Thyroid gland (tissue), 4 donors: Measurements from ENCODE around the gene SMCO4. TPM values are rescaled to one million over a fixed set of nuclear protein-coding genes. Genes with fewer than 3 reads are reported as not detected.
"Not testable (repeated sequence)": the region's sequence is repeated elsewhere in the genome, so short reads cannot be mapped to it uniquely, and the experiment has no call there.

Experiments used
- DNase-seq, 2 donors: peaks; one replicate each; pipeline ENCODE4 v3.0.0-alpha.2; 2019
- H3K27ac ChIP-seq, 3 donors: fragments of 200-600 bp; sonication (generic); 1 replicate in 2 of 3; 2 replicates in 1 of 3; pipeline ENCODE4 v1.5.1; 2016 to 2019; ENCODE audit warnings: mild to moderate bottlenecking in 1 of 3, moderate library complexity in 1 of 3
- H3K27me3 ChIP-seq: fragments of 200-600 bp; sonication (generic); one replicate; pipeline ENCODE4 v1.5.1; 2019
- H3K36me3 ChIP-seq, 2 donors: fragments of 200-600 bp; sonication (generic); one replicate each; pipeline ENCODE4 v1.5.1; 2016 to 2019
- H3K4me1 ChIP-seq, 2 donors: fragments of 200-600 bp; sonication (generic); one replicate each; pipeline ENCODE4 v1.5.1; 2017 to 2019
- H3K4me3 ChIP-seq, 3 donors: fragments of 200-600 bp; sonication (generic); replicated peaks in 1 of 3; 1 replicate in 2 of 3; 2 replicates in 1 of 3; pipeline ENCODE4 v1.5.1; 2016; ENCODE audit warnings: mild to moderate bottlenecking in 1 of 3
- H3K9me3 ChIP-seq: fragments of 200-600 bp; sonication (generic); one replicate; pipeline ENCODE4 v1.5.1; 2017
- CTCF ChIP-seq, 6 experiments: fragments of 200-600 bp in 3 of 6; fragments of 450-650 bp in 3 of 6; sonication (generic) in 3 of 6; IDR thresholded peaks; one replicate each; pipeline ENCODE4 v1.5.1; 2016 to 2019; ENCODE audit warnings: antibody characterized with exemption in 6 of 6, mild to moderate bottlenecking in 2 of 6, inconsistent platforms in 1 of 6, moderate library complexity in 1 of 6
- POLR2A ChIP-seq, 2 donors: fragments of 450-650 bp; IDR thresholded peaks; one replicate each; pipeline ENCODE4 v1.6.1; 2017; ENCODE audit warnings: antibody characterized with exemption in 2 of 2, mild to moderate bottlenecking in 2 of 2, moderate library complexity in 1 of 2
- WGBS, 2 donors: methylation state at CpG; one replicate each; pipeline ENCODE4 v1.1.5; 2017; 5-methylcytosine and 5-hydroxymethylcytosine counted together
- intact Hi-C: fragments of 100-400 bp; cut with DNase I; formaldehyde crosslinking; loops from one replicate; pipeline ENCODE4 v1.15.1; 2023
- total RNA-seq, 4 donors: library from RNA; depleted of rRNA; stranded (reverse); fragments of >200 nt; gene quantifications; one replicate each; pipeline ENCODE4 v1.2.3, GENCODE V29; 2016

SMCO4 gene
- total RNA-seq, 4 donors from 2014 or later, result 38.6 to 135 (median 102) TPM

GRCh38 chr11:93585758-93586157, 42.6 kb upstream of the SMCO4 start:
- no peaks in the 10 kb centered on the region for H3K9me3 ChIP-seq
- no peak overlapping the region for H3K27ac ChIP-seq
- H3K36me3 ChIP-seq, result no peaks in the 10 kb centered on the region
- no peaks in the 10 kb centered on the region for H3K27me3 ChIP-seq
- DNase-seq, result peak; percentile 12 to 21
- TF ChIP-seq POLR2A (IDR thresholded peaks at IDR 0.05), result no peak
- TF ChIP-seq CTCF (IDR thresholded peaks at IDR 0.05), result no peak
- no peak overlapping the region for H3K4me3 ChIP-seq
- no peaks in the 10 kb centered on the region for H3K4me1 ChIP-seq
- intact Hi-C loops, result no loop called here

GRCh38 chr11:93583490-93583889, 40.3 kb upstream of the SMCO4 start:
- DNase-seq, result no peak
- TF ChIP-seq CTCF (IDR thresholded peaks at IDR 0.05) (no peak), POLR2A (IDR thresholded peaks at IDR 0.05) (no peak)
- Histone ChIP-seq H3K4me1 (no peaks in the 10 kb centered on the region), H3K27me3 (no peaks in the 10 kb centered on the region), H3K9me3 (no peaks in the 10 kb centered on the region), H3K27ac (no peak overlapping the region), H3K4me3 (no peak overlapping the region), H3K36me3 (no peaks in the 10 kb centered on the region)
- intact Hi-C loops, result no loop called here

DNA sequence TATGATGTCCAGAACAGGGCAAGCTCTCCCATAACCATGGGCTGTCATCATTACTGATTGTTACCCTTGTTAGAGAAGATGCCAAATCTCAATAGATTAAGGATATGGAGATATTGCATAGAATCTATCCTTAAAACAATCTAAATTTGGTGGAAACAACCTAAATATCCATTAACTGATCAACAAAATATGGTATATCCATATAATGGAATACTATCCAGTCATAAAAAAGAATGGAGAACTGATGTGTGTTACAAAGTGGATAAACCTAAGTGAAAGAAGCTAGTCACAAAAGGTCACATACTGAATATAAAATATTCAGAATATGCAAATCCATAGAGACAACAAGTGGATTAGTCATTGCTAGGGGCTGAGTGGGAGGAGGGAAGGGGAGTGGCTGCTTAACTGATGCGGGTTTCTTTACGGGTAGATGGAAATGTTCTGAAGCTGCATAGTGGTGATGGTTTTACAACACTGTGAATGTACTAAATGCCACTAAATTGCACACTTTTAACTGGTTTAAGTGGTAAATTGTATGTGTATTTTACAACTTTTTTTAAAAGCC, 36.1 kb upstream of the SMCO4 start:
- no peaks in the 10 kb centered on the region for H3K36me3 ChIP-seq
- no peak for DNase-seq
- no peaks in the 10 kb centered on the region for H3K9me3 ChIP-seq
- H3K27ac ChIP-seq, result no peak overlapping the region
- no peaks in the 10 kb centered on the region for H3K27me3 ChIP-seq
- 96% methylated on average over 2 of the region's 2 CpGs for WGBS, 2 donors
- no peaks in the 10 kb centered on the region for H3K4me1 ChIP-seq
- no peak overlapping the region for H3K4me3 ChIP-seq
- no peak for TF ChIP-seq CTCF (IDR thresholded peaks at IDR 0.05)
- no peak for TF ChIP-seq POLR2A (IDR thresholded peaks at IDR 0.05)
- intact Hi-C loops, result no loop called here

DNA sequence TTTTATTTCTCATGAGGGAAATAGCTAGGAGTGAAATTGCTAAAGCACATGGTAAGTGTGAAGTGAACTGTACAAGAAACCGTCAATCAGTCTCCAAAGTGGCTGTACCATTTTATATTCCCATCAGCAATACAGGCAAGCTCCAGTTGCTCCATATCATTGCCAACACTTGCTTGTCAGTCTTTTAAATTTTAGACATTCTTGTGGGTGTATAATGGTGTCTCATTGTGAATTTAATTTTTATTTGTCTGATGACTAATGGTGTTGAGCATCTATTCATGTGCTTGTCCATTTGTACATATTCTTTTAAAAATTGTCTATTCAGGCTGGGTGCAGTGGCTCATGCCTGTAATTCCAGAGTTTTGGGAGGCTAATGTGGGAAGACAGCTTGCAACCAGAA, 34.1 kb upstream of the SMCO4 start:
- DNase-seq, result no peak
- no peaks in the 10 kb centered on the region for H3K27me3 ChIP-seq
- TF ChIP-seq POLR2A (IDR thresholded peaks at IDR 0.05) (no peak), CTCF (IDR thresholded peaks at IDR 0.05) (no peak)
- H3K27ac ChIP-seq, result no peak overlapping the region
- H3K4me1 ChIP-seq, result no peaks in the 10 kb centered on the region
- no peaks in the 10 kb centered on the region for H3K9me3 ChIP-seq
- H3K4me3 ChIP-seq, result no peak overlapping the region
- intact Hi-C loops, result no loop called here
- H3K36me3 ChIP-seq, result no peaks in the 10 kb centered on the region
- WGBS, 2 donors, result 91 to 96% methylated on average over 1 of the region's 1 CpG

- DNase-seq, H3K9me3 ChIP-seq, H3K36me3 ChIP-seq, H3K4me3 ChIP-seq, H3K4me1 ChIP-seq, intact Hi-C loops, H3K27ac ChIP-seq, H3K27me3 ChIP-seq: not testable (repeated sequence)
- 89 to 92% methylated on average over 4 of the region's 4 CpGs for WGBS, 2 donors
These were observed 33.7 kb upstream of the SMCO4 start for GRCh38 chr11:93576870-93577269.
